Loucy (cell line): ENCODE measurements around the gene IGSF9B.

Source experiments
- H2AFZ ChIP-seq: fragments of 200-600 bp; sonication (generic); 2 replicates; pipeline ENCODE4 v1.6.0; 2016; ENCODE audit warnings: antibody characterized with exemption, mild to moderate bottlenecking, low read length, moderate library complexity
- H3F3A ChIP-seq: fragments of 200-600 bp; 2 replicates; pipeline ENCODE4 v1.6.0; 2016; ENCODE audit warnings: antibody characterized with exemption, low read depth, mild to moderate bottlenecking
- H3K27me3 ChIP-seq: fragments of 200-600 bp; sonication (generic); 2 replicates; pipeline ENCODE4 v1.6.1; 2014; ENCODE audit warnings: low read length, mild to moderate bottlenecking; ENCODE audit not compliant: insufficient read depth, poor library complexity, severe bottlenecking
- H3K36me3 ChIP-seq: fragments of 200-600 bp; sonication (generic); 2 replicates; pipeline ENCODE4 v1.6.1; 2016; ENCODE audit warnings: low read length; ENCODE audit not compliant: insufficient read depth
- H3K4me1 ChIP-seq: fragments of 200-600 bp; sonication (generic); 2 replicates; pipeline ENCODE4 v1.5.1; 2014; ENCODE audit warnings: low read length, mild to moderate bottlenecking; ENCODE audit not compliant: insufficient read depth, poor library complexity, severe bottlenecking
- H3K4me2 ChIP-seq: fragments of 200-600 bp; sonication (generic); 2 replicates; pipeline ENCODE4 v1.6.0; 2014; ENCODE audit warnings: antibody characterized with exemption, low read length, low read depth, mild to moderate bottlenecking; ENCODE audit not compliant: poor library complexity, severe bottlenecking
- H3K4me3 ChIP-seq: fragments of 200-600 bp; sonication (generic); 2 replicates; pipeline ENCODE4 v1.5.1; 2014; ENCODE audit warnings: low read length, mild to moderate bottlenecking, mixed read lengths; ENCODE audit not compliant: poor library complexity, severe bottlenecking
- H3K79me2 ChIP-seq: fragments of 200-600 bp; sonication (generic); 2 replicates; pipeline ENCODE4 v1.6.1; 2014; ENCODE audit warnings: low read length; ENCODE audit not compliant: insufficient read depth
- H3K9ac ChIP-seq: fragments of 200-600 bp; sonication (generic); 2 replicates; pipeline ENCODE4 v1.6.0; 2014; ENCODE audit warnings: mild to moderate bottlenecking, low read depth, low read length, moderate library complexity; ENCODE audit not compliant: poor library complexity, severe bottlenecking
- H3K9me2 ChIP-seq: fragments of 200-600 bp; sonication (generic); replicated peaks from 2 replicates; pipeline ENCODE4 v1.6.1; 2016; ENCODE audit warnings: low read depth, low read length, mixed read lengths
- H3K9me3 ChIP-seq: fragments of 200-600 bp; sonication (generic); 2 replicates; pipeline ENCODE4 v1.6.1; 2014; ENCODE audit warnings: mild to moderate bottlenecking, antibody characterized with exemption, low read length, low read depth; ENCODE audit not compliant: insufficient read depth
- H4K20me1 ChIP-seq: fragments of 200-600 bp; sonication (generic); 2 replicates; pipeline ENCODE4 v1.6.0; 2014; ENCODE audit warnings: antibody characterized with exemption, low read length, mild to moderate bottlenecking; ENCODE audit not compliant: insufficient read depth, poor library complexity, severe bottlenecking
- EZH2phosphoT487 ChIP-seq: fragments of 200-600 bp; IDR thresholded peaks from 2 replicates; pipeline ENCODE4 v1.6.1; 2018; ENCODE audit warnings: antibody characterized with exemption, mild to moderate bottlenecking, moderate library complexity, borderline replicate concordance
- TF ChIP-seq, protein P1 (sequence below): fragments of 200-600 bp; sonication (generic); conservative IDR thresholded peaks from 2 replicates; pipeline ENCODE4 v1.5.1; 2014; ENCODE audit warnings: mild to moderate bottlenecking, antibody characterized with exemption, low read length

The IGSF9B gene

GRCh38 chr11:133906241-133906640, 50.5 kb downstream of the IGSF9B start:
- Histone ChIP-seq H3K36me3 (no peaks in the 10 kb centered on the region), H3K4me3 (no peak overlapping the region), H3K27me3 (no peaks in the 10 kb centered on the region), H3K9me3 (peaks cover 12% of the 10 kb centered on the region; the same call in 1 of the 2 replicates), H3K9me2 (no peaks in the 10 kb centered on the region), H4K20me1 (no peaks in the 10 kb centered on the region), H3K4me1 (no peaks in the 10 kb centered on the region), H3F3A (no peaks in the 10 kb centered on the region), H3K79me2 (no peaks in the 10 kb centered on the region), H3K4me2 (no peak overlapping the region), H2AFZ (no peak overlapping the region), H3K9ac (no peak overlapping the region)
- TF ChIP-seq, protein P1, sequence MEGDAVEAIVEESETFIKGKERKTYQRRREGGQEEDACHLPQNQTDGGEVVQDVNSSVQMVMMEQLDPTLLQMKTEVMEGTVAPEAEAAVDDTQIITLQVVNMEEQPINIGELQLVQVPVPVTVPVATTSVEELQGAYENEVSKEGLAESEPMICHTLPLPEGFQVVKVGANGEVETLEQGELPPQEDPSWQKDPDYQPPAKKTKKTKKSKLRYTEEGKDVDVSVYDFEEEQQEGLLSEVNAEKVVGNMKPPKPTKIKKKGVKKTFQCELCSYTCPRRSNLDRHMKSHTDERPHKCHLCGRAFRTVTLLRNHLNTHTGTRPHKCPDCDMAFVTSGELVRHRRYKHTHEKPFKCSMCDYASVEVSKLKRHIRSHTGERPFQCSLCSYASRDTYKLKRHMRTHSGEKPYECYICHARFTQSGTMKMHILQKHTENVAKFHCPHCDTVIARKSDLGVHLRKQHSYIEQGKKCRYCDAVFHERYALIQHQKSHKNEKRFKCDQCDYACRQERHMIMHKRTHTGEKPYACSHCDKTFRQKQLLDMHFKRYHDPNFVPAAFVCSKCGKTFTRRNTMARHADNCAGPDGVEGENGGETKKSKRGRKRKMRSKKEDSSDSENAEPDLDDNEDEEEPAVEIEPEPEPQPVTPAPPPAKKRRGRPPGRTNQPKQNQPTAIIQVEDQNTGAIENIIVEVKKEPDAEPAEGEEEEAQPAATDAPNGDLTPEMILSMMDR: no peak
- no peak for TF ChIP-seq EZH2phosphoT487

DNA sequence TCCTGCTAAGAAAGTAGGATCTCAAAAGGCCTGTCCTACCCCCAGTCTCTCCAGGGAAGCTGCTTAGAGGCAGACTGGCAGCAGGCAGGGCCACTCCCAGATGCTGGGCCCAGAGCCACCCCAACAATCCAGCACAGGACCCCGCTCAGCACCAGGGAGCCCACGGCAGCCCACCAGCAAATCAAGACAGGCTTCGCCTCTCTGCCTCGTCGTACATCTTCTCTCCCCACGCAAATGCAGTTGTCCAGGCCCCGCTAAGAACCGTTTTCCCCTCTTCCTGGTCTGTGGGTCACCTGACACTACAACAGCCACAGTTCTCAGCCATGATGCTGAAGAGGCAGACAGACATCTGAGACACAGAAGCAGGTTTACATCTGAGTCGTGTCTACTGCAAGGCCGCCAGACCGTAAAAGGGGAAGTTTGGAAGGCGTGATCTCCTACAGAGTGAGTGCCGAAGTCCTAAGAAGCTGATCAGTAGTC, 51.1 kb downstream of the IGSF9B start:
- H2AFZ ChIP-seq: no peak overlapping the region
- H3F3A ChIP-seq: no peaks in the 10 kb centered on the region
- TF ChIP-seq, protein P1: no peak
- TF ChIP-seq EZH2phosphoT487: no peak
- H3K4me1 ChIP-seq: no peaks in the 10 kb centered on the region
- H3K36me3 ChIP-seq: no peaks in the 10 kb centered on the region
- no peaks in the 10 kb centered on the region for H3K27me3 ChIP-seq
- no peak overlapping the region for H3K4me3 ChIP-seq
- no peaks in the 10 kb centered on the region for H4K20me1 ChIP-seq
- peaks cover 12% of the 10 kb centered on the region; the same call in 1 of the 2 replicates for H3K9me3 ChIP-seq
- no peak overlapping the region for H3K9ac ChIP-seq
- H3K79me2 ChIP-seq: no peaks in the 10 kb centered on the region
- no peaks in the 10 kb centered on the region for H3K9me2 ChIP-seq
- H3K4me2 ChIP-seq: no peak overlapping the region

DNA sequence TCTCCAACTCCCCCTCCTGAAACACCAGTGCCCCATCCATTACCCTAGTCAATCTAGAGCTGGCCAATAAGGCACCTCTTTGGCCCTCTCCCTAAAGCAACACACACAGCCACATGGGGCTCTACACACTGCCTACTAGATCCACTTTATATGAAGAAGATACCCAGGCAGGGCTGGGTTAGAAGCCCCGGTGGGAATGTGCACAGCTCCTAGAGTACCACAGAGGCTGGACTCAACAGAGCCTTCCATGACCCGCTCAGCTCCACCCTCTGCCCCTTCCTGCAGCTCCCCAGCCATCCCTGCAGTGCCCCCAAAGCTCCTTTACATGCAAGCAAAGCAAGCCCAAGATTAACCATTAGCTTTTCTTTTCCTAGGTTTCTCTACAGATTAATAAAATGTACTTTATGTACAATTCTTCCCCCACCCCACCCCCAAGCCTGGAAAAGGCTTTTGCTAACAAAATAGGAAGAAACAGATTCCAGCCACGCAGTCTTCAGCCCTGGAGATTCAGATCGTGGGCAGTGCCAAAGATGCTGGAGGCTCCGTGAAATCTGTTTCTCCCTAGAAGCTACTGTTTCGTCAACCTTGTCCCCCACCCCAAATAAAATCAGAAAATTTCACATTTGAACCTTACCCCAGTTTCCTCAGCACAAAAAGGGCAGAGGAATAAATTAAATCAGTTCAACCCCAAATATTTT, 51.8 kb downstream of the IGSF9B start:
- Histone ChIP-seq H3K4me1 (no peaks in the 10 kb centered on the region), H3K4me2 (no peak overlapping the region), H3K4me3 (no peak overlapping the region), H2AFZ (no peak overlapping the region), H3K9me2 (no peaks in the 10 kb centered on the region), H3K36me3 (no peaks in the 10 kb centered on the region), H3K79me2 (no peaks in the 10 kb centered on the region), H3K9ac (no peak overlapping the region), H4K20me1 (no peaks in the 10 kb centered on the region), H3K27me3 (no peaks in the 10 kb centered on the region), H3K9me3 (peaks cover 18% of the 10 kb centered on the region; the same call in 1 of the 2 replicates), H3F3A (no peaks in the 10 kb centered on the region)
- TF ChIP-seq, protein P1: no peak
- TF ChIP-seq EZH2phosphoT487: no peak
